Stimulated activated CD8-positive, alpha-beta memory T cell treated with anti-CD3 and anti-CD28 coated beads, Interleukin-4, amount 100 ng/mL, for 24 hours (primary cell): ENCODE data around the gene KDM4C.
"Not testable (repeated sequence)": the region's sequence is repeated elsewhere in the genome, so short reads cannot be mapped to it uniquely, and the experiment has no call there.

Experiments
- DNase-seq: peaks from one replicate; pipeline ENCODE4 v3.0.0-alpha.2; 2020; ENCODE audit warnings: low read depth

The KDM4C gene

DNA sequence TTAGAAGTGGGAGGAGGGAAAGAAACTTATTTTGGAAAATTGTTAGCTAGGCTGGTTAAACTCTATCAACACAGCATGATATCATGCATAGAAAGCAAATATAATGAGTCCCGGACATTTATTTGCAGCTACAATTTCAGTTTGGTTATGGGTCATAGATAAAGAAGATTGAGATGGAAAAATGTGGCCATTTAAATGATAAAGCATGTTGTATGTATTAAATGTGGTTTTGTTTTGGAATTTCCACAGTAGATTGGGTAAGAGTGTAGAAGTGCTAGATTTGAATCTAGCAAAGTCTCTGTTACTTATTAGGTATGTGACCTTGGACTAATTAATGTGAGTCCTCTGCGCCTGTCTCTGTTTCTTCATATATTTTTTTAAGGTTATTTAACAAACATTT is 217.4 kb downstream of the KDM4C start:
- DNase-seq: no peak

DNA sequence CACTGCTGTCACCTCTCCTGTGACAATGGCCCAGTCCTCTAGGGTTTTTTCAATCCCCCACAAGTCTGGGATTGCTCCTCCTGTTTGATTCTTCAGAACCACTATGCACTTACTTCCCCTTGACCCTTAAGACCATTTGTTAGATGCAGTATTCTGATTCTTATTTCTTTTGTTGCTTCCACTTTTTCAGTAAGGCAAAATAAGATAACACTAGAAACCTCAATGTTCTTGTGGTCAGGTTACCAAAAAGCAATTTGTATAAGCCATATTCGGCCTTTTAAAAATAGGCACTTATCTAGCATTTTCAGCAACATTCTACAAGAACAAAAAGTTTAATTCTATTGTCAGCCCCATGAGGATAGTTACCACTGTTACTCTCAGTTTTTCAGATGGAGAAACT is 220.0 kb downstream of the KDM4C start:
- DNase-seq: no peak

DNA sequence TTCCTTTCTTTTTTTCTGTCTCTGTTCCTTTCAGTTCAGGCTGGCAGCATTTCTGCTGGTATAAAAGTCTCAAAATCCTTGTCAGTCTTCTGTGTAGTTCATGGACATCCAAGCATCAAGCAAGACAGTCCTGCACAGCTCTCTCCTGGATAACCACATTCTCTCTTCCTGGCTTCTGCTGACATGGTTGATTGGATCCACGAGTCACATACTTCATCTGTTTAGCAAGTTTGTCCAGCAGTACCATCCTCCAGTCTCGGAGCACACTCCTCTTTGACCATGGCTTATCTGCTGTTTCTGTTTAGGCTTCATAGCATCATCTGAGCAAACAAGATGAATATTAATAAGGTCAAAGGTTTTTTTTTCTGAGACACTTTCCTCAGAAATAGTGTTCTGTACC is 220.8 kb downstream of the KDM4C start:
- no peak for DNase-seq

GRCh38 chr9:6984941-6985578 is 227.3 kb downstream of the KDM4C start:
- no peak for DNase-seq

DNA sequence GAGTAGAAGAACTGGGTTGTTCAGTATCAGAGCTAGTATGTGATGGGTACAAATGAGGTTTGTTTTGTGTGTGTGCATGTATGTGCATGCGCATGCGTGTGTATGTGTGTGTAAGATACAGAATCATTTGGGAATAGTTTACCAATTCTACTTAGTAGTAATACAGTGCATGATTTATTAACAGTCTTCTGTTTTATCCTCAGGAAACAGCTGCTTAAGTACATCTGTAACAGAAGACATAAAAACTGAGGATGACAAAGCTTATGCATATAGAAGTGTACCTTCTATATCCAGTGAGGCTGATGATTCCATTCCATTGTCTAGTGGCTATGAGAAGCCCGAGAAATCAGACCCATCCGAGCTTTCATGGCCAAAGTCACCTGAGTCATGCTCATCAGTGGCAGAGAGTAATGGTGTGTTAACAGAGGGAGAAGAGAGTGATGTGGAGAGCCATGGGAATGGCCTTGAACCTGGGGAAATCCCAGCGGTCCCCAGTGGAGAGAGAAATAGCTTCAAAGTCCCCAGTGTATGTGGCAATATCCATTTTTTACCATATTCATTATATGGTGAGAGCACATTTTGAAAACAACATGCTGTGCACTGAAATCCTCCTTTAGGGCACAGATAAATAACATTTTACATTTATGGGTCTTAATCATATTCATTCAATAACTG is 228.5 kb downstream of the KDM4C start:
- DNase-seq: no peak

DNA sequence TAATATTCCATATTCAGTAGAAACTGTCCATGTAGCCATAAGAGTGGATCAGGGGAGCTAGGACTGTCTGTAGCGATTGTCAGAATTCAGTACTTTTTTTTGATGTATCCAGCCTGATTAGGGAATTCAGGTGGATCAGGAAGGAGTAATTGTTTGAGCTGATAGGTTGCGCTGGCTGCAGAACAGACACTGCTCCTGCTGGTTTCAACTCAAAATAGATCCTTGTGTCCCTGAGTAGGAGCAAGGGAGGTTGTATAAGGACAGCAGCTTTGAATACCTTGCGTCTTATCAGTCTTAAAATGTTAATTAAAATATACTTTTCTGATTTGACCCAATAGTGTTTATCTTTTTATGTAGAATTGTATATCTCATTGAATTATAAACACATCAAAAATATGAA is 229.6 kb downstream of the KDM4C start:
- no peak for DNase-seq

- DNase-seq: no peak
Observed at GRCh38 chr9:6991418-6991817, 233.6 kb downstream of the KDM4C start.

DNA sequence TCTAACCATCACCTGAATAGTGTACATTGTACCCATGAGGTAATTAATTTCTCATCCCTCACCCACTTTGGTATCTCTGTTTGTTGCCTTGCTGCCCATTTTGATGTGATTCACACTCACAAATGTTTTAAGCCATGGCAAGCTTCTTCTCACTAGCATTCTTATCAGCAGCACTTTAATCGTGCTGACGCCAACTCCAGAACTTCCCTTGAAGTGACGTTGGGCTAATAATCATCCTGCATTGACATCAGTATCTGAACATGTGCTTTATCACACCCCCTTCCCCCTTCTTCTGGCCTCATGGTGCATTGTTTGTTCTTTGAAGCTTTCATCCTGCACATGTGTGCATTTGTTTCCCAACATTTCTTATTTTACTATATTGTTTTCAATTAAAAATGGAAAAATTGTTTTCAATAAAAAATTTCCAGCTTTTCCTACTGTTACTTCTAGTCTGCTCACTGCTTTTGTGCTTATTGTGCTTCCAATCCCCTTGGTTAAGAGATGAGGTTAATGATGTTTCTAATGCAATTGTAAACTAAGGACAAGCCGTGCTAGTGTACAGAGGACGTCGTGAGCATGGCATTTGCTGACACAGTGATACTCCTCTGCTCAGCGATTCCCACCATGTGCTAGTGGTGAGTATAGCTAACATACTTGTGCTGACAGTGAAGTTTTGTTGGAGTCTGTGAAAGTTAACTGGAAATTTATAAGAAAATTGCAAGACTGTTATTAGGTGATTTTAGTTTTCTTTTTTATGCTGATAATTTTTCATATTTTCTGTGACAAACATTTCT is 238.5 kb downstream of the KDM4C start:
- no peak for DNase-seq

DNA sequence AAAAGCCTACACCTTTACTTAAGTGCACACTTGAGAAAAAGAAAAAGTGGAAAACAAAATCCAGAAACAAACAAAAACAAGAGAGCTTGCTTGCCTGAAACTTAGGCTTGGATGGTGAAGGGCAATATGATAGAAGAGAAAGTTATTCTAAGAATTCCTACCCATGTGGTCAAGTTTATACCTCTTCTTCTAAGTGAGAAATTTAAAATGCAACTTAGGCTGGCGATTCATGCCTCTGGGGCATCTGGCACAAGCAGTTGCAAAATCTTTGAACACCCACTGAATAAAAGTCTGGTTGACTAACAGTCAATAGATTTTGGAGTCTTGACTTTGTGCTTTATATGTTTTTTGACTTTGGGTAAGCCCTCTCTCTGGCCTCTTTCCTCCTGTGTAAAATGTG is 239.6 kb downstream of the KDM4C start:
- no peak for DNase-seq

DNA sequence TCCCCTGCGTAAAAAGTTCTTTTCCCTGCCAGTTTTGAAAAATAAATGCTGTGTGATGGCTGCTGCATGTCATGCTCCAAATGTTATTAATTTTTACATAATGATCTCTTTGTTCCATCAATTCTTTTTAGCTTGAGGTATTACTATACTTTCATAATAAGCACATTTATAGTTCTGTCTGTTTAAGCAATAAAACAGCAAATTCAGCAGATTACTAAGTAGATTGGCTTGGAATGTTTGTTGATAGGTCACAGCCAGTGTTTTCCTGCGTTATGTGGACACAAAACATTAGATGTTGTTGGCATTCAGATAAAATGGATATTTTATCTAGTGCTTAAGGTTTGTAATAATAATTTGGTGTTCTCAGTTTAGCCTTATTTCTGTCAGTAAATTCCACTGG is 242.0 kb downstream of the KDM4C start:
- DNase-seq: no peak

DNA sequence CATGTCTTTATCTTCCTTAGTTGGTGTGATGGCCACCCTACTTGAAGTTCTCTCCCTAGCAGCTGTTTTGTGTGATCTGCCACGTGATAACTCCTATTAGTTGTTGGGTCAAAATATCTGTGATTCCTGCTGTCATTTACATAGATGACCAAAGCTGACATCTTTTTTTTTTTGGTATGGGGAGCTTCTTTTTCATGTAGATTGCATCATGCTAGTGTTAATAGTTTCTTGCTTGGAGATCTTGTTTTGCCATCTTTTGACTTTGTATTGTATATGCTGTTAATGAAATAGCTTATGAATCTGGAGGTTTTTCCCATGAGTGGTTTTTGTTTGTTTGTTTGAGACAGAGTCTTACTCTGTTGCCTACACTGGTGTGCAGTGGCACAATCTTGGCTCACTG is 243.8 kb downstream of the KDM4C start:
- no peak for DNase-seq

GRCh38 chr9:7003861-7004260 is 246.1 kb downstream of the KDM4C start:
- no peak for DNase-seq

DNA sequence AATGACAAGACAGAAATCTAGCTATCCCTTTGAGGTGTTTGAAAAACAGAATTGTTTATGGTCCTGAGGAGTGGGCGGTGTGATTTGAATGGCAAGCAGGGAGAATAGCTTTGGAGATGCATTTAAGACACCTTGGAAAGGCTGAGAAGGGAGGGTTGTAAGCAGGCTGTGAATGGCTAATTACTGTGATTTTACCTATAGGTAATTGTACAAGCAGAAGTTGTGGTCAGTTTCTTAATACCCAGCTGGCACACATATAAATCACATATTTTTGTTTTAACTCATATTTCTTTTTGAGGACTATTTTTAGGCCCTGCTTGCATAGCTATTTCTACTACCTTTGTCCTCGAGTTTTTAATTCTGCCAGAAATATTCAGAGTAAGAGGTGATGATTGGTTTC is 248.6 kb downstream of the KDM4C start:
- no peak for DNase-seq

DNA sequence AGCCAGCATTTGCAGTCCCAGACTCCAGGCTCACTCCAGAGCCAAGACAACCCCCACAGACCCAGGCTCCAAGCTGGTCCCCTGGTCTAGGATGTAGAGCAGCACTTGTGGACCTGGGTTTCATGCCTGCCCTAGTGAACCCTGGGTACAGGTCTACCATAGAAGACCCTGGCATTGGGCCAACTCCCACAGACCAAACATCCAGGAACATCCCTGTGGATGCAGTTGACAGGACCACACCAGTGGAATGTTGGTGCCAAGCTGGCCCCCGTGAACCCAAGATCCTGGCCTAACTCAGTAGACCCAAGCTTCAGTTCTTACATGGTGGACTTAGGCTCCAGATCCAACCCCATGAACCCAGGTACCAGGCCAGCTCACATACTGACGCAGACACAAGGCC is 250.6 kb downstream of the KDM4C start:
- no peak for DNase-seq

DNA sequence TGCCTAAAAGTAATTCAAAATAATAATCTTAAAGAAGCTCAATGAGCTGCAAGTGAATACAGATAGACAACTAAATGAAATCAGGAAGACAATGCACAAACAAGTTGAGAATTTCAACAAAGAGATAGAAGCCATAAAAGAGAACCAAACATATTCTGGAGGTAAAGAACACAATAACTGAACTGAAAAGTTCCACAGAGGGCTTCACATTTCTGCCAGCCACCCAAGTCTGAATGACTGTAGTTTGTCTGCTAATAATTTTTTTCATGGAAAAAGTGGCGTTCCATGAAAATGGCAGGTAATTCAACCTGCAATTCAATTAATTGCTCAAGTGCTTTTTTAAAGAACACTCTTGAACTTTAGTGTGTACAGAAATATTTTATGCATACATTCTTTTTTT is 251.3 kb downstream of the KDM4C start:
- no peak for DNase-seq

DNA sequence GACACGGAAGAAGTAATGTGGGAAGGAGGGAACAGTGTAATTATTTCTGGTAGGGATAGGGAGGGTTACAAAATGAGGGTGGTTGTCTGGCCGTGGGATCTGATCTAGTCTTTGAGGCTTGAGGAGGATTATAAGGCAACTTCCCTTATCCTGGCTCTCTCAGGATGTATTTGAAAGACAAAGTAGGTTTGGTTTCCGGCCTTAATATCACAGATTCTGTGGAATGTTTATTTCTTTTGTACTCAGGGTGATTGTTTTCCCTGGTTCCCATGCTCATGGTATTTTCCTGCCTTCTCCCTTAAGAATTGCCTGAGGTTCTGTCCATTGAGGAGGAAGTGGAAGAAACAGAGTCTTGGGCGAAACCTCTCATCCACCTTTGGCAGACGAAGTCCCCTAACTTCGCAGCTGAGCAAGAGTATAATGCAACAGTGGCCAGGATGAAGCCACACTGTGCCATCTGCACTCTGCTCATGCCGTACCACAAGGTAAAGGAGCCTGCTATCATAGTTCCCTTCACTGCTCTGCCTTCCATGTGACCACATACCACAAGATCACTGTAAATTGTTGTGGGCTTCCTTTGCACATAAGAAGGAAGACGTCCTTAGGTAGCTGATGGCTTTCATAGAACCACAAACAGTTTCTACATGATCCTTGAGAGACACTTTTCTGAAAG is 253.8 kb downstream of the KDM4C start:
- DNase-seq: no peak

GRCh38 chr9:7027996-7028395 is 270.2 kb downstream of the KDM4C start:
- no peak for DNase-seq

GRCh38 chr9:7028591-7028990 is 270.8 kb downstream of the KDM4C start:
- DNase-seq: no peak

DNA sequence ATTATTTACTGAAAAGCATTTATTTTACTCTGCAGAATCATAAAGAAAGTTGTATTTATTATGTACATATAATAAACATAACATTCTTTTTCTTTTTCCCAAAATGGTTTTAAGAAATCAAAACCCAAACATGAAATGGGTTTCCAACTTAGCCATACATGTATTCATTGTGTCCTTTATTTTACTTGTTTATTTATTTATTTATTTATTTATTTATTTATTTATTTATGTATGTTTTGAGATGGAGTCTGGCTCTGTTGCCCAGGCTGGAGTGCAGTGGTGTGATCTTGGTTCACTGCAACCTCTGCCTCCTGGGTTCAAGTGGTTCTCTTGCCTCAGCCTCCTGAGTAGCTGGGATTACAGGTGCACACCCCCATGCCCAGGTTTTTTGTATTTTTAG is 273.2 kb downstream of the KDM4C start:
- not testable (repeated sequence) for DNase-seq

DNA sequence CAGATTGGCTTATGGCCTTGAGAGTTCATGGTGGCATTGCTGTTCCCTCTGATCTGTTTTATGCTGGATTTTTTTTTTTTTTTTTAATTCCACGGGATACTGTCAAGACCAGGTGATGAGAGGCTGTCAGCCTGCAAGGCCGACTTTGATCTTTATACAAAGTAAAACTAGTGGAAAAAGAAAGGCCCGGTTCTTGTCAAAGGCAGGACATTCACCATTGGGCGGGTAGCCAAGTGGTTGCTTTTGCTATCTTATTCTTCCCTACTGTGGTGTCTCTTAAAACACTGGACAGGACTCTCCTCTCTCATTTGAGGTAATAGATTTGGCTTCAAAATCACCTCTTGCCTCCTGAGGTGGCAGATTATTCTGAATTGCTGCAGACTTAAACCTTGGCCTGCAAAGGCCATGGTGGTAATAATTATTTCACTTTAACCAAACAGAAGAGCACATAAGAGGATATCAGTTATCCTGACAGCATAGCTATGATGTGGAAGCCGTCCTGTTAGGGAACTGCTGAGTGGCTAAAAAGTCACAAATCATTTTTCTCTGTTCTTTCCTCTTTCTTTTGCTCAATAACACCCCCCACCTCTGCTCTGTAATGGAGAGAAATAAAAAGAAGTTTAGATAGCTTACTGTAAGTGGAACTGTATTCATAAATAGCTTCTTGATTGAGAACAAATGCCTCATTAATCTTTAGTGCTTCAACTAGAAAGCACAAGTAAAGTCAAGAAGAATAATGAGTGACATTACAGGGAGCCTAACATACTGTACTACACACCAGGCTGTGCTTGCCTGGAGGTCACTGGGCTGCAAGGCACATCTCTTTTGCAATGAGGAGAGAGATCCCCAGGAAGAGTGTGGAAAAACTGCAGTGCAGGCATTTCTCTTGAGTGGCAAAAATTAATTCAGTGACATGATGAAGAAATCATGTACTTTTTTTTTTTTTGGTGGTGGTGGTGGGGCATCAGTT is 275.6 kb downstream of the KDM4C start:
- DNase-seq: no peak

- DNase-seq: no peak
Observed at GRCh38 chr9:7037176-7037575, 279.4 kb downstream of the KDM4C start.

DNA sequence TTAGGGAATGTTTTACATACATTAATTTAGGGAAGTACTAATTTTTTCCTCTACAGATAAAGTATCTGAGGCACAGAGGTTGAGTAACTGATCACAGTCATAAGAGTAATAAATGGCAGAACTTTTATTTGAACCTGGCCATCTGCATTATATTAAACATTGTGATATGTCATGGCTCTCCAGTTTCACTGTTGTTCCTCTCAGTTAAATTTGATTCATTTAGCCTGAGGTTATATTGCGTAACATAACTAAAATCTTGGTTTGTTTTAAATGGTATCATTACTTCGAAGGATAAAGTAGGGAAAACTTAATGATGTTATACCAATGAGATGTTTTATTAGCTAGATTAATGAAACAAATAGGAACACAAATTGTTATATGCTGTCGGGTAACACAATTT is 284.4 kb downstream of the KDM4C start:
- no peak for DNase-seq
